Nephron progenitor cell (in vitro differentiated cells): ENCODE measurements around the gene TXNRD2.

ENCODE experiments used
- DNase-seq: peaks from one replicate; pipeline ENCODE4 v3.0.0; 2021
- H3K27ac Mint-ChIP-seq: 2 replicates; pipeline ENCODE4 v1.8.0; 2021; ENCODE audit warnings: mild to moderate bottlenecking, moderate library complexity, mixed read lengths
- H3K27me3 Mint-ChIP-seq: 2 replicates; pipeline ENCODE4 v1.8.0; 2021; ENCODE audit warnings: mild to moderate bottlenecking, low read depth, mixed read lengths; ENCODE audit not compliant: poor library complexity
- H3K36me3 Mint-ChIP-seq: 2 replicates; pipeline ENCODE4 v1.8.0; 2021; ENCODE audit warnings: low read depth, mixed read lengths
- H3K4me1 Mint-ChIP-seq: 2 replicates; pipeline ENCODE4 v1.8.0; 2021; ENCODE audit warnings: mixed read lengths
- H3K4me3 Mint-ChIP-seq: 2 replicates; pipeline ENCODE4 v1.8.0; 2021; ENCODE audit warnings: mild to moderate bottlenecking, moderate library complexity, mixed read lengths
- H3K9me3 Mint-ChIP-seq: 2 replicates; pipeline ENCODE4 v1.8.0; 2021; ENCODE audit warnings: mild to moderate bottlenecking, moderate library complexity, mixed read lengths
- CTCF ChIP-seq: fragments of 200-600 bp; sonication (generic); IDR thresholded peaks from 2 replicates; pipeline ENCODE4 v1.5.0; 2021; ENCODE audit warnings: antibody characterized with exemption

The TXNRD2 gene

GRCh38 chr22:19849835-19850762 lies 91.5 kb downstream of the TXNRD2 start:
- Mint-ChIP-seq H3K4me3 (no peak overlapping the region), H3K27ac (no peak overlapping the region), H3K9me3 (no peaks in the 10 kb centered on the region), H3K27me3 (peaks cover 8% of the 10 kb centered on the region), H3K36me3 (peaks cover 23% of the 10 kb centered on the region), H3K4me1 (peaks cover 24% of the 10 kb centered on the region)
- no peak for DNase-seq
- TF ChIP-seq CTCF: no peak

- Mint-ChIP-seq H3K36me3 (peaks cover 23% of the 10 kb centered on the region), H3K27ac (no peak overlapping the region), H3K4me3 (no peak overlapping the region), H3K27me3 (peaks cover 8% of the 10 kb centered on the region), H3K4me1 (peaks cover 18% of the 10 kb centered on the region), H3K9me3 (no peaks in the 10 kb centered on the region)
- no peak for TF ChIP-seq CTCF
- no peak for DNase-seq
Measured at GRCh38 chr22:19848298-19849224, 93.1 kb downstream of the TXNRD2 start.

- DNase-seq: no peak
- Mint-ChIP-seq H3K27me3 (peaks cover 8% of the 10 kb centered on the region), H3K9me3 (no peaks in the 10 kb centered on the region), H3K27ac (no peak overlapping the region), H3K36me3 (peaks cover 23% of the 10 kb centered on the region), H3K4me3 (no peak overlapping the region), H3K4me1 (peaks cover 18% of the 10 kb centered on the region)
- no peak for TF ChIP-seq CTCF
Measured at GRCh38 chr22:19847345-19847632, 94.3 kb downstream of the TXNRD2 start.

- no peak for TF ChIP-seq CTCF
- no peak for DNase-seq
- Mint-ChIP-seq H3K36me3 (peaks cover 23% of the 10 kb centered on the region), H3K4me3 (no peak overlapping the region), H3K27ac (no peak overlapping the region), H3K4me1 (peaks cover 19% of the 10 kb centered on the region), H3K27me3 (peaks cover 10% of the 10 kb centered on the region), H3K9me3 (no peaks in the 10 kb centered on the region)
Measured at GRCh38 chr22:19846620-19847344, 94.8 kb downstream of the TXNRD2 start.

- Mint-ChIP-seq H3K27me3 (peaks cover 22% of the 10 kb centered on the region), H3K9me3 (no peaks in the 10 kb centered on the region), H3K27ac (no peak overlapping the region), H3K4me3 (no peak overlapping the region), H3K36me3 (peaks cover 17% of the 10 kb centered on the region), H3K4me1 (peaks cover 23% of the 10 kb centered on the region)
- TF ChIP-seq CTCF: no peak
- DNase-seq: no peak
Measured at GRCh38 chr22:19845054-19845722, 96.4 kb downstream of the TXNRD2 start.
